ENCODE data around the gene RREB1.
"Not testable (repeated sequence)": the region's sequence is repeated elsewhere in the genome, so short reads cannot be mapped to it uniquely, and the experiment has no call there.

The RREB1 gene

DNA sequence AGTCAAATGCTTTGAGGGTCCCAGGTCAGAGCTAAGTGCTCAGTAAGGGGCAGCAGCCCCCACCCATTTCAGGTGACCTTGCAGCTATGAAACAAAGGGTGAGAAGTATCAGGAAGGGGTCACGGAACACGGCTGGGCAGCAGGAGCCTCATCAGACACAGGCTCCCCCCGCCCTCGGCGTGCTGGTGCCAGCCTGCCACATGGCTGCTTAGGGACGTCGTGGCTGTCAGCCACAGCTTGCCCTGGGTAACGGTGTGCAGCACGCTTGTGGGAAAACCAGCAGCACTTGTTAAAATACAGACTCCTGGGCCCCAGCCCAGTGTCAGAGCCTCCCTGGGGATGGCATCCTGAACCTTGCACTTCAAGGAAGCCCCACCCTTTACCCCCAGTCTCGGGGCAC lies 165.9 kb downstream of the RREB1 start:
- no peak overlapping the region for H3K4me3 ChIP-seq (ENCODE audit: control insufficient read depth, low read depth, low read length)
- TF ChIP-seq, protein P1, sequence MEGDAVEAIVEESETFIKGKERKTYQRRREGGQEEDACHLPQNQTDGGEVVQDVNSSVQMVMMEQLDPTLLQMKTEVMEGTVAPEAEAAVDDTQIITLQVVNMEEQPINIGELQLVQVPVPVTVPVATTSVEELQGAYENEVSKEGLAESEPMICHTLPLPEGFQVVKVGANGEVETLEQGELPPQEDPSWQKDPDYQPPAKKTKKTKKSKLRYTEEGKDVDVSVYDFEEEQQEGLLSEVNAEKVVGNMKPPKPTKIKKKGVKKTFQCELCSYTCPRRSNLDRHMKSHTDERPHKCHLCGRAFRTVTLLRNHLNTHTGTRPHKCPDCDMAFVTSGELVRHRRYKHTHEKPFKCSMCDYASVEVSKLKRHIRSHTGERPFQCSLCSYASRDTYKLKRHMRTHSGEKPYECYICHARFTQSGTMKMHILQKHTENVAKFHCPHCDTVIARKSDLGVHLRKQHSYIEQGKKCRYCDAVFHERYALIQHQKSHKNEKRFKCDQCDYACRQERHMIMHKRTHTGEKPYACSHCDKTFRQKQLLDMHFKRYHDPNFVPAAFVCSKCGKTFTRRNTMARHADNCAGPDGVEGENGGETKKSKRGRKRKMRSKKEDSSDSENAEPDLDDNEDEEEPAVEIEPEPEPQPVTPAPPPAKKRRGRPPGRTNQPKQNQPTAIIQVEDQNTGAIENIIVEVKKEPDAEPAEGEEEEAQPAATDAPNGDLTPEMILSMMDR (IDR thresholded peaks at IDR 0.05; ENCODE audit: control insufficient read depth, insufficient read depth, low read depth, low read length, missing control alignments) = no peak
- no peak for DNase-seq (ENCODE audit: low read depth)

DNA sequence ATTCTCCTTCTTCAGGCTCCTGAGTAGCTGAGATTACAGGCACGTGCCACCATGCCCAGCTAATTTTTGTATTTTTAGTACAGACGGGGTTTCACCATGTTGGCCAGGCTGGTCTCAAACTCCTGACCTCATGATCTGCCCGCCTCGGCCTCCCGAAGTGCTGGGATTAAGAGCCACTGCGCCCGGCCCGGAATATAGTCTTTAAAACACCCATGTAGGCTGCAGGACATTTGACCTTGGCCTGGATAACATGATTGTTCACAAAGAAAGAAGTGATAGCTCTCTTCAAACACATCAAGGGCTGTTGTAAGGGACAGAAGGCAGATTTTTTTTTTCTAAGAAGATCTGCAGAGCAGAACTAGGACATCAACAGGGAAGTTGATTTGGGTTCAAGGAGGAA lies 166.8 kb downstream of the RREB1 start:
- H3K4me3 ChIP-seq (ENCODE audit: control insufficient read depth, low read depth, low read length); DNase-seq (ENCODE audit: low read depth): not testable (repeated sequence)

DNA sequence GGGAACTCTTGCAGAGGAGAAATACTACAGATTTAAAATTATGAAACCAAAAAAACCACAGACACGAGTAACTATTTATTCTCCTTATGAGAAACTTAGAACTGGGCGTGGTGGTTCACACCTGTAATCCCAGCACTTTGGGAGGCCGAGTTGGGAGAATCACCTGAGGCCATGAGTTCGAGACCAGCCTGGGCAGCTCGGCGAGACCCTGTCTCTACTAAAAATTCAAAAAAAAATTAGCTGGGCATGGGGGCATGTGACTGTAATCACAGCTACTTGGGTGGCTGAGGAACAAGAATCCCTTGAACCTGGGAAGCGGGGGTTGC lies 168.4 kb downstream of the RREB1 start:
- TF ChIP-seq, protein P1 (IDR thresholded peaks at IDR 0.05; ENCODE audit: control insufficient read depth, insufficient read depth, low read depth, low read length, missing control alignments) = no peak
- no peak for DNase-seq (ENCODE audit: low read depth)
- H3K4me3 ChIP-seq (ENCODE audit: control insufficient read depth, low read depth, low read length) = no peak overlapping the region

GRCh38 chr6:7282097-7282906 lies 174.5 kb downstream of the RREB1 start:
- DNase-seq (ENCODE audit: low read depth) = no peak
- TF ChIP-seq, protein P1 (IDR thresholded peaks at IDR 0.05; ENCODE audit: control insufficient read depth, insufficient read depth, low read depth, low read length, missing control alignments) = no peak
- H3K4me3 ChIP-seq (ENCODE audit: control insufficient read depth, low read depth, low read length) = no peak overlapping the region

GRCh38 chr6:7283676-7284075 lies 175.9 kb downstream of the RREB1 start:
- DNase-seq (ENCODE audit: low read depth) = no peak
- no peak overlapping the region for H3K4me3 ChIP-seq (ENCODE audit: control insufficient read depth, low read depth, low read length)
- TF ChIP-seq, protein P1 (IDR thresholded peaks at IDR 0.05; ENCODE audit: control insufficient read depth, insufficient read depth, low read depth, low read length, missing control alignments) = no peak

DNA sequence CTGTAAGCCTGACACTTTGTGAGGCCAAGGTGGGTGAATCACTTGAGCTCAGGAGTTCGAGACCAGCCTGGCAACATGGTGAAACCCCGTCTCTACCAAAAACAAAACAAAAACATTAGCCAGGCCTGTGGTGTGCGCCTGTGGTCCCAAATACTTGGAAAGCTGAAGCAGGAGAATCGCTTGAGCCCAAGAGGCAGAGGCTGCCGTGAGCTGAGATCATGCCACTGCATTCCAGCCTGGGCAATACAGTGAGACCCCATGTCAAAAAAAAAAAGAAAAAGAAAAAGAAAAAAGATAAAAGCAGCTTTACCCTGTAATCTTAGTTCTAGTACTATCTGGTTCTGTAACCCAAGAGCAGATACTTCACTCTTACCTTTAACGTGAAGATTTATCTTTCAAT lies 177.7 kb downstream of the RREB1 start:
- TF ChIP-seq, protein P1 (IDR thresholded peaks at IDR 0.05; ENCODE audit: control insufficient read depth, insufficient read depth, low read depth, low read length, missing control alignments) = no peak
- no peak overlapping the region for H3K4me3 ChIP-seq (ENCODE audit: control insufficient read depth, low read depth, low read length)
- DNase-seq (ENCODE audit: low read depth) = no peak

GRCh38 chr6:7290079-7290478 lies 182.3 kb downstream of the RREB1 start:
- no peak overlapping the region for H3K4me3 ChIP-seq (ENCODE audit: control insufficient read depth, low read depth, low read length)
- DNase-seq (ENCODE audit: low read depth) = no peak
- TF ChIP-seq, protein P1 (IDR thresholded peaks at IDR 0.05; ENCODE audit: control insufficient read depth, insufficient read depth, low read depth, low read length, missing control alignments) = no peak

Data from AG09309 (cell line).